BJ (cell line): ENCODE results near the gene STK36. TPM values are rescaled to one million over a fixed set of nuclear protein-coding genes. Genes with fewer than 3 reads are reported as not detected.

Source experiments
- CTCF ChIA-PET: fragments of 350-600 bp; formaldehyde crosslinking; extraction: SDS; loops from one replicate; lab custom pipeline; 2021; ENCODE audit warnings: antibody characterized with exemption, inconsistent platforms; lab: Yijun Ruan, JAX
- POLR2A ChIA-PET: fragments of 300-600 bp; sonication (Branson Sonifier 250); formaldehyde crosslinking; extraction: SDS; loops from one replicate; lab custom pipeline; 2021; ENCODE audit warnings: antibody characterized with exemption; lab: Charles Lee
- DNase-seq: peaks from one replicate; pipeline ENCODE4 v3.0.0-alpha.2; 2011; ENCODE audit warnings: low read depth
- H3K27me3 ChIP-seq: 2 replicates; pipeline ENCODE4 v1.6.0; 2011; ENCODE audit warnings: low read length; ENCODE audit not compliant: control insufficient read depth, insufficient read depth
- H3K36me3 ChIP-seq: 2 replicates; pipeline ENCODE4 v1.5.1; 2011; ENCODE audit warnings: low read length; ENCODE audit not compliant: control insufficient read depth, insufficient read depth
- H3K4me3 ChIP-seq: 2 replicates; pipeline ENCODE4 v1.5.1; 2011; ENCODE audit warnings: low read depth, mild to moderate bottlenecking, control low read depth, low read length
- CTCF ChIP-seq: IDR thresholded peaks from 2 replicates; pipeline ENCODE4 v1.5.1; 2011; ENCODE audit warnings: low read depth, mild to moderate bottlenecking, control low read depth, inconsistent platforms, low read length, moderate library complexity; ENCODE audit not compliant: insufficient read depth
- polyA plus RNA-seq: library from polyadenylated mRNA; depleted of rRNA; stranded (reverse); fragments of >200 nt; gene quantifications from 2 replicates; pipeline ENCODE4 v1.2.3, GENCODE V29; 2011

STK36 gene
- polyA plus RNA-seq, 1 experiment = 58.7 TPM

GRCh38 chr2:218733171-218734021 lies 61.5 kb downstream of the STK36 start:
- DNase-seq = no peak

GRCh38 chr2:218734190-218734975 lies 62.5 kb downstream of the STK36 start:
- Histone ChIP-seq H3K27me3 (no peaks in the 10 kb centered on the region), H3K36me3 (peaks cover 9% of the 10 kb centered on the region), H3K4me3 (no peak overlapping the region)
- no peak for TF ChIP-seq CTCF
- no peak for DNase-seq
- ChIA-PET POLR2A (no interaction called here), CTCF (interaction anchor here (0.5 to 1.4 kb wide), 3 partner anchors 24 to 113 kb away, joined by 3 to 4 read pairs (median 3); no protein-coding TSS in a partner anchor)

More at GRCh38 chr2:218733171-218734021, 61.5 kb downstream of the STK36 start:
- ChIA-PET POLR2A (interaction anchor here (0.6 kb wide), 1 partner anchor 8 kb away, joined by 3 read pairs; no protein-coding TSS in a partner anchor), CTCF (interaction anchor here (0.5 to 6.5 kb wide), 2 partner anchors 107 to 115 kb away, joined by 3 to 39 read pairs; no protein-coding TSS in a partner anchor)
- Histone ChIP-seq H3K4me3 (no peak overlapping the region), H3K27me3 (no peaks in the 10 kb centered on the region), H3K36me3 (peaks cover 5% of the 10 kb centered on the region)
- no peak for TF ChIP-seq CTCF

GRCh38 chr2:218736531-218736930 lies 64.6 kb downstream of the STK36 start:
- H3K4me3 ChIP-seq = no peak overlapping the region
- POLR2A ChIA-PET = interaction anchor here (0.7 kb wide), 1 partner anchor 1541 kb away, joined by 13 read pairs; no protein-coding TSS in a partner anchor
- CTCF ChIA-PET = interaction anchor here (0.6 to 2.0 kb wide), 2 partner anchors 8 to 111 kb away, joined by 3 to 5 read pairs; no protein-coding TSS in a partner anchor
- no peak for DNase-seq
- TF ChIP-seq CTCF = no peak
- H3K27me3 ChIP-seq = no peaks in the 10 kb centered on the region
- H3K36me3 ChIP-seq = peaks cover 9% of the 10 kb centered on the region

- Histone ChIP-seq H3K27me3 (no peaks in the 10 kb centered on the region), H3K4me3 (no peak overlapping the region), H3K36me3 (peaks cover 14% of the 10 kb centered on the region)
- ChIA-PET POLR2A (no interaction called here), CTCF (no interaction called here)
- no peak for TF ChIP-seq CTCF
- no peak for DNase-seq
Observed at GRCh38 chr2:218743068-218743467, 71.2 kb downstream of the STK36 start.
